K562 (cell line): ENCODE measurements around the gene PLAC9. TPM values are rescaled to one million over a fixed set of nuclear protein-coding genes. Genes with fewer than 3 reads are reported as not detected.

Experiments used
- ATAC-seq: fragments of 200-7000 bp; cut with Tn5 transposase; 3 replicates; pipeline ENCODE4 v1.9.1; 2020; ENCODE audit warnings: moderate library complexity
- BruUV-seq: library from RNA; stranded (reverse); fragments of 400-500 nt; replicated peaks from 2 replicates; lab custom pipeline; 2021; lab: Mats Ljungman, UMichigan
- CTCF ChIA-PET: fragments of 300-600 bp; formaldehyde crosslinking; extraction: SDS; loops from one replicate; lab custom pipeline; 2021; ENCODE audit warnings: low intra/inter-chr PET ratio; lab: Yijun Ruan, JAX
- POLR2A ChIA-PET: fragments of 300-600, 350-650 bp; sonication (Branson Sonifier 250); formaldehyde crosslinking; extraction: SDS; loops from one replicate; lab custom pipeline; 2021; ENCODE audit warnings: antibody characterized with exemption, inconsistent platforms; lab: Yijun Ruan, JAX
- DNase-seq, 4 experiments: peaks; one replicate each; pipeline versions ENCODE4 v3.0.0 to v3.0.0-alpha.2; 2011 to 2018; ENCODE audit warnings: low spot score in 3 of 4, mixed read lengths in 3 of 4; ENCODE audit errors: extremely low read depth in 1 of 4
- FAIRE-seq: peaks from 2 replicates; lab custom pipeline; 2011; peaks lifted over from hg19 to GRCh38; lab: Jason Lieb, UNC
- H2AFZ ChIP-seq: 2 replicates; pipeline ENCODE4 v1.6.0; 2011; ENCODE audit warnings: low read depth, low read length, control low read depth, inconsistent platforms
- H3K27ac ChIP-seq: fragments of 200-600 bp; 3 replicates; pipeline ENCODE4 v1.8.0; 2011; ENCODE audit warnings: low read depth, mild to moderate bottlenecking, control low read depth, inconsistent platforms, low read length, moderate library complexity, mixed read lengths; ENCODE audit errors: extremely low read depth
- H3K27me3 ChIP-seq, 2 experiments: fragments of 300-600 bp in 1 of 2; 2 replicates in 1 of 2; 3 replicates in 1 of 2; pipeline versions ENCODE4 v1.6.0 to v1.8.0; 2011; ENCODE audit warnings: inconsistent platforms in 2 of 2, low read length in 2 of 2, mild to moderate bottlenecking in 1 of 2, mixed read lengths in 1 of 2, moderate library complexity in 1 of 2; ENCODE audit not compliant: control insufficient read depth in 2 of 2, insufficient read depth in 2 of 2
- H3K36me3 ChIP-seq: fragments of 300-600 bp; 3 replicates; pipeline ENCODE4 v1.8.0; 2011; ENCODE audit warnings: mild to moderate bottlenecking, low read length, inconsistent platforms; ENCODE audit not compliant: control insufficient read depth, insufficient read depth
- H3K4me1 ChIP-seq, 2 experiments: fragments of 200-600 bp in 1 of 2; replicated peaks in 1 of 2; 2 replicates in 1 of 2; 3 replicates in 1 of 2; pipeline versions ENCODE4 v1.5.1 to v1.8.0; 2011; ENCODE audit warnings: inconsistent platforms in 2 of 2, low read length in 2 of 2, mild to moderate bottlenecking in 1 of 2, mixed read lengths in 1 of 2, moderate library complexity in 1 of 2; ENCODE audit not compliant: control insufficient read depth in 2 of 2, insufficient read depth in 2 of 2
- H3K4me2 ChIP-seq: 2 replicates; pipeline ENCODE4 v1.6.1; 2011; ENCODE audit warnings: low read length, control low read depth, inconsistent platforms, mixed read lengths; ENCODE audit not compliant: insufficient read depth
- H3K4me3 ChIP-seq: fragments of 200-600 bp; sonication (generic), shearing (Covaris generic); 2 replicates; pipeline ENCODE4 v1.5.1; 2016; ENCODE audit warnings: control low read depth, inconsistent platforms
- H3K79me2 ChIP-seq: fragments of 200-600 bp; 3 replicates; pipeline ENCODE4 v1.8.0; 2011; ENCODE audit warnings: low read length, inconsistent platforms; ENCODE audit not compliant: control insufficient read depth, insufficient read depth
- H3K9ac ChIP-seq, 2 experiments: 2 replicates each; pipeline versions ENCODE4 v1.6.0 to v1.6.1; 2011; ENCODE audit warnings: low read depth in 2 of 2, low read length in 2 of 2, control low read depth in 1 of 2, inconsistent platforms in 1 of 2, mild to moderate bottlenecking in 1 of 2, mixed read lengths in 1 of 2; ENCODE audit not compliant: insufficient read depth in 1 of 2
- H3K9me1 ChIP-seq: one replicate; pipeline ENCODE4 v1.6.0; 2011; ENCODE audit warnings: inconsistent platforms, mild to moderate bottlenecking, low read length, moderate library complexity; ENCODE audit not compliant: control insufficient read depth, insufficient read depth
- H3K9me3 ChIP-seq: replicated peaks from 2 replicates; pipeline ENCODE4 v1.5.1; 2011; ENCODE audit warnings: low read depth, low read length, inconsistent platforms; ENCODE audit not compliant: control insufficient read depth, insufficient read depth
- H4K20me1 ChIP-seq: replicated peaks from 2 replicates; pipeline ENCODE4 v1.6.1; 2011; ENCODE audit warnings: low read length, inconsistent platforms, mixed read lengths; ENCODE audit not compliant: control insufficient read depth, insufficient read depth
- GATA2 ChIP-seq: sonication (generic); formaldehyde crosslinking; IDR thresholded peaks from 2 replicates; pipeline ENCODE4 v1.4.0; 2020; ENCODE audit warnings: mild to moderate bottlenecking, missing genetic modification reagents
- HNRNPL ChIP-seq: fragments of 200-400 bp; formaldehyde crosslinking; IDR thresholded peaks from 2 replicates; pipeline ENCODE4 v1.6.1; 2017; ENCODE audit warnings: low read depth, mild to moderate bottlenecking, low read length
- HOXB6 ChIP-seq: fragments of 250-450 bp; sonication (Bioruptor Pico); IDR thresholded peaks from 2 replicates; pipeline ENCODE4 v1.5.1; 2022; ENCODE audit warnings: mild to moderate bottlenecking, borderline replicate concordance
- LARP7 ChIP-seq: fragments of 450-650 bp; IDR thresholded peaks from 2 replicates; pipeline ENCODE4 v1.6.1; 2016
- MAFF ChIP-seq: IDR thresholded peaks from 2 replicates; pipeline ENCODE4 v1.6.1; 2012; ENCODE audit warnings: low read length, improper control_type of control experiment
- MTA3 ChIP-seq: fragments of 450-650 bp; formaldehyde crosslinking; IDR thresholded peaks from 2 replicates; pipeline ENCODE4 v1.6.1; 2017; ENCODE audit warnings: mild to moderate bottlenecking, borderline replicate concordance
- PRMT5 ChIP-seq: sonication (generic); formaldehyde crosslinking; IDR thresholded peaks from 2 replicates; pipeline ENCODE4 v1.5.0; 2020; ENCODE audit warnings: missing genetic modification reagents
- PRPF4 ChIP-seq: fragments of 200-400 bp; formaldehyde crosslinking; IDR thresholded peaks from one replicate; pipeline ENCODE4 v1.6.1; 2017; ENCODE audit warnings: low read length, low read depth, mild to moderate bottlenecking; ENCODE audit not compliant: insufficient read depth, poor library complexity, severe bottlenecking
- RBM14 ChIP-seq: fragments of 200-400 bp; formaldehyde crosslinking; IDR thresholded peaks from 2 replicates; pipeline ENCODE4 v1.6.1; 2018; ENCODE audit warnings: low read depth, mild to moderate bottlenecking, low read length, moderate library complexity, borderline replicate concordance; ENCODE audit not compliant: insufficient read depth
- RBM15 ChIP-seq: fragments of 200-400 bp; formaldehyde crosslinking; IDR thresholded peaks from 2 replicates; pipeline ENCODE4 v1.6.1; 2018; ENCODE audit warnings: mild to moderate bottlenecking, low read length, moderate library complexity; ENCODE audit not compliant: insufficient read depth
- RFX5 ChIP-seq: IDR thresholded peaks from 2 replicates; pipeline ENCODE4 v1.6.1; 2011; ENCODE audit warnings: low read depth, mild to moderate bottlenecking, improper control_type of control experiment, low read length
- RNF219 ChIP-seq: fragments of 250-450 bp; sonication (Bioruptor Pico); IDR thresholded peaks from 2 replicates; pipeline ENCODE4 v1.5.0; 2022; ENCODE audit warnings: mild to moderate bottlenecking
- SRSF1 ChIP-seq: fragments of 200-400 bp; formaldehyde crosslinking; IDR thresholded peaks from 2 replicates; pipeline ENCODE4 v1.6.1; 2017; ENCODE audit warnings: mild to moderate bottlenecking, low read depth, low read length, moderate library complexity
- SUPT5H ChIP-seq: fragments of 450-650 bp; IDR thresholded peaks from 2 replicates; pipeline ENCODE4 v1.6.1; 2016
- WGBS: fragments of 100-300 bp; shearing (Covaris generic); methylation state at CpG from one replicate; pipeline ENCODE4 v1.1.6; 2016; ENCODE audit warnings: low coverage, mixed read lengths; ENCODE audit not compliant: insufficient coverage; ENCODE audit errors: missing lambda C conversion rate; 5-methylcytosine and 5-hydroxymethylcytosine counted together
- in situ Hi-C: fragments of 300-500 bp; cut with MboI; formaldehyde crosslinking; loops from 4 replicates; pipeline ENCODE4 v1.15.0; 2018; ENCODE audit warnings: inconsistent platforms, mixed read lengths
- intact Hi-C: fragments of 100-400 bp; cut with micrococcal nuclease; formaldehyde crosslinking; loops from 2 replicates; pipeline ENCODE4 v1.14.2; 2022
- polyA plus RNA-seq, 8 experiments: library from polyadenylated mRNA; depleted of rRNA in 4 of 8; stranded (reverse) in 5 of 8; unstranded in 3 of 8; fragments of >200 nt; fragmentation: Nextera tagmentation in 2 of 8; fragmentation: Illumina TruSeq in 1 of 8; extraction: Ambion mirVana in 2 of 8; extraction: Trizol in 1 of 8; gene quantifications; 2 replicates each; pipeline versions ENCODE4 v1.2.1 to v1.2.3, GENCODE V29; 2011 to 2014; ENCODE audit warnings: inconsistent platforms in 1 of 8, missing spikeins in 1 of 8
- total RNA-seq, 7 experiments: library from RNA; depleted of rRNA in 6 of 7; stranded (reverse); fragments of >200 nt in 6 of 7; fragmentation: Illumina TruSeq in 2 of 7; extraction: Trizol in 2 of 7; gene quantifications; 2 replicates each; pipeline versions ENCODE4 v1.2.1 to v1.2.3, GENCODE V29; 2011 to 2021; ENCODE audit warnings: low replicate concordance in 1 of 7

Gene PLAC9
- total and polyA plus RNA-seq, 9 of the 15 experiments (the other 6 are each of a cell fraction or from before 2014, with no cell fraction given), result not detected

GRCh38 chr10:80137031-80137862, 4.7 kb downstream of the PLAC9 start (continued):
- TF ChIP-seq PRPF4 (no peak), RBM14 (no peak)

GRCh38 chr10:80137920-80138319, 5.4 kb downstream of the PLAC9 start:
- Histone ChIP-seq H2AFZ (no peak overlapping the region), H3K4me2 (no peak overlapping the region), H3K4me1 (no peaks in the 10 kb centered on the region), H3K9ac (no peak overlapping the region), H4K20me1 (no peaks in the 10 kb centered on the region; the same call in 1 of the 2 replicates), H3K27me3 (peaks cover 32 to 70% of the 10 kb centered on the region in 2 experiments), H3K4me3 (no peak overlapping the region), H3K79me2 (no peaks in the 10 kb centered on the region), H3K27ac (no peak overlapping the region), H3K9me1 (no peaks in the 10 kb centered on the region), H3K9me3 (no peaks in the 10 kb centered on the region), H3K36me3 (no peaks in the 10 kb centered on the region)
- 0% methylated on average over 4 of the region's 4 CpGs for WGBS
- FAIRE-seq (no peak), ATAC-seq (no peak), DNase-seq (no peak)
- POLR2A ChIA-PET, result no interaction called here
- TF ChIP-seq HOXB6 (CRISPR knock-in tag) (no peak), GATA2 (CRISPR knock-in tag) (no peak), PRMT5 (CRISPR knock-in tag) (no peak), MTA3 (no peak), SRSF1 (no peak), LARP7 (no peak), RNF219 (CRISPR knock-in tag) (no peak), RBM15 (no peak), RFX5 (no peak), HNRNPL (no peak), SUPT5H (no peak), MAFF (no peak)
- no TSS peak for BruUV-seq
- intact Hi-C loops, result no loop called here
- CTCF ChIA-PET, result no interaction called here
- in situ Hi-C loops, result no loop called here
